Peyer's patch (tissue), 4 donors: ENCODE measurements around the gene LAYN.

Source experiments
- POLR2A ChIP-seq, 2 donors: fragments of 450-650 bp; IDR thresholded peaks; one replicate each; pipeline ENCODE4 v1.5.1; 2017; ENCODE audit warnings: antibody characterized with exemption in 2 of 2, mild to moderate bottlenecking in 2 of 2, moderate library complexity in 2 of 2
- TF ChIP-seq, protein P1 (sequence below), 6 experiments: fragments of 450-650 bp in 4 of 6; fragments of 200-600 bp in 2 of 6; sonication (generic) in 1 of 6; IDR thresholded peaks; one replicate each; pipeline ENCODE4 v1.5.1; 2017 to 2019; ENCODE audit warnings: antibody characterized with exemption in 6 of 6, mild to moderate bottlenecking in 3 of 6, moderate library complexity in 1 of 6

DNA sequence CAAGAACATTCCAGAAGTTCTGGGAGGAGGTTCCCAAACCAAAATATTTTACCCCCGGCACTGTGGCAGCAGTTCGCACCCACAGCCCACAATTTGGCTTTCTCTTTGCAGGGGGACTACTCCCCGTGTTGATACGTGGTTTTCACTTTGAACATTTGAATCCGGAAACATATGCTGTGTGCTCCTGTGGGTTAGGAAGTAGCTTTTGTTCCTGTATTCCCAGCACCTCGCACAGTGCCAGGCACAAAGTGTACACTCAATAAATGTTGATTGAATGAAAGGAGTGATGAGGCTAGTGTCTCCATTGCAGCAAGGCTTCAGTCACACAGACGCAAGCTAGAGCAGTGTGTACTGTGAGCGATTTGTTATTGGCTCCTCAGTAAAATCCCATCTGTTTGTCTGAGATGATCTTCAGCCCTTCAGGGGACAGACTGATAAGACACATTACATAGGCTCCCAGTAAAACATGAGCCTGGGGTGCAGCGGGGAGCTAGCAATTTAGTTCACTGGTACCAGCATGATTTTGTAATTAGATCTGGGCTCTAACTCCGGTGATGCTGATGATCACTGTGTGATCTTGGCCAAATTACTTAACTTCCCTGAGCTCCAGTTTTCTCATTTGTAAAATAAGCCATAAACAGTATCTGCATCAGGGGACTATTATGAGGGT is 2.2 kb downstream of the LAYN start:
- TF ChIP-seq, protein P1, sequence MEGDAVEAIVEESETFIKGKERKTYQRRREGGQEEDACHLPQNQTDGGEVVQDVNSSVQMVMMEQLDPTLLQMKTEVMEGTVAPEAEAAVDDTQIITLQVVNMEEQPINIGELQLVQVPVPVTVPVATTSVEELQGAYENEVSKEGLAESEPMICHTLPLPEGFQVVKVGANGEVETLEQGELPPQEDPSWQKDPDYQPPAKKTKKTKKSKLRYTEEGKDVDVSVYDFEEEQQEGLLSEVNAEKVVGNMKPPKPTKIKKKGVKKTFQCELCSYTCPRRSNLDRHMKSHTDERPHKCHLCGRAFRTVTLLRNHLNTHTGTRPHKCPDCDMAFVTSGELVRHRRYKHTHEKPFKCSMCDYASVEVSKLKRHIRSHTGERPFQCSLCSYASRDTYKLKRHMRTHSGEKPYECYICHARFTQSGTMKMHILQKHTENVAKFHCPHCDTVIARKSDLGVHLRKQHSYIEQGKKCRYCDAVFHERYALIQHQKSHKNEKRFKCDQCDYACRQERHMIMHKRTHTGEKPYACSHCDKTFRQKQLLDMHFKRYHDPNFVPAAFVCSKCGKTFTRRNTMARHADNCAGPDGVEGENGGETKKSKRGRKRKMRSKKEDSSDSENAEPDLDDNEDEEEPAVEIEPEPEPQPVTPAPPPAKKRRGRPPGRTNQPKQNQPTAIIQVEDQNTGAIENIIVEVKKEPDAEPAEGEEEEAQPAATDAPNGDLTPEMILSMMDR (IDR thresholded peaks at IDR 0.05) = no peak
- no peak for TF ChIP-seq POLR2A (IDR thresholded peaks at IDR 0.05)
